ENCODE measurements around the gene EPS15.

GRCh38 chr1:51381964-51382363 lies 137.1 kb downstream of the EPS15 start:
- no peak for TF ChIP-seq CTCF (IDR thresholded peaks at IDR 0.05)
- TF ChIP-seq POLR2A (IDR thresholded peaks at IDR 0.05): no peak

Measured in adrenal gland (tissue), 5 donors.